Peyer's patch (tissue), 4 donors: ENCODE results near the gene TRAPPC2.

Experiments used
- CTCF ChIP-seq, 6 experiments: fragments of 450-650 bp in 4 of 6; fragments of 200-600 bp in 2 of 6; sonication (generic) in 1 of 6; IDR thresholded peaks; one replicate each; pipeline ENCODE4 v1.5.1; 2017 to 2019; ENCODE audit warnings: antibody characterized with exemption in 6 of 6, mild to moderate bottlenecking in 3 of 6, moderate library complexity in 1 of 6
- POLR2A ChIP-seq, 2 donors: fragments of 450-650 bp; IDR thresholded peaks; one replicate each; pipeline ENCODE4 v1.5.1; 2017; ENCODE audit warnings: antibody characterized with exemption in 2 of 2, mild to moderate bottlenecking in 2 of 2, moderate library complexity in 2 of 2

GRCh38 chrX:13676885-13677284, 57.5 kb downstream of the TRAPPC2 start:
- no peak for TF ChIP-seq POLR2A (IDR thresholded peaks at IDR 0.05)
- no peak for TF ChIP-seq CTCF (IDR thresholded peaks at IDR 0.05)
